Neuronal stem cell (in vitro differentiated cells): ENCODE data around the gene WDR88.

ENCODE experiments used
- DNase-seq: peaks from one replicate; pipeline ENCODE4 v3.0.0-alpha.2; 2013; ENCODE audit warnings: low spot score
- H2AFZ ChIP-seq: one replicate; pipeline ENCODE4 v1.6.1; 2013; ENCODE audit warnings: mild to moderate bottlenecking, low read length, inconsistent platforms
- H2AK5ac ChIP-seq: 2 replicates; pipeline ENCODE4 v1.6.1; 2013; ENCODE audit warnings: low read depth, mild to moderate bottlenecking, inconsistent platforms, low read length, moderate library complexity, mixed read lengths
- H2BK120ac ChIP-seq: 2 replicates; pipeline ENCODE4 v1.6.1; 2013; ENCODE audit warnings: low read depth, mild to moderate bottlenecking, inconsistent platforms, low read length, moderate library complexity, mixed read lengths
- H2BK12ac ChIP-seq: one replicate; pipeline ENCODE4 v1.6.1; 2013; ENCODE audit warnings: low read length, inconsistent platforms
- H2BK15ac ChIP-seq: 2 replicates; pipeline ENCODE4 v1.6.1; 2013; ENCODE audit warnings: mild to moderate bottlenecking, low read length, inconsistent platforms, mixed read lengths
- H2BK5ac ChIP-seq: one replicate; pipeline ENCODE4 v1.6.1; 2013; ENCODE audit warnings: inconsistent platforms, mild to moderate bottlenecking, low read length, moderate library complexity
- H3K14ac ChIP-seq: one replicate; pipeline ENCODE4 v1.6.1; 2013; ENCODE audit warnings: low read length, inconsistent platforms
- H3K18ac ChIP-seq: 2 replicates; pipeline ENCODE4 v1.6.1; 2013; ENCODE audit warnings: low read length, inconsistent platforms
- H3K23ac ChIP-seq: 2 replicates; pipeline ENCODE4 v1.6.1; 2013; ENCODE audit warnings: low read depth, mild to moderate bottlenecking, mixed read lengths, low read length, inconsistent platforms; ENCODE audit not compliant: poor library complexity
- H3K27ac ChIP-seq: replicated peaks from 3 replicates; pipeline ENCODE4 v1.5.1; 2013; ENCODE audit warnings: low read length, inconsistent platforms
- H3K27me3 ChIP-seq, 3 experiments: 2 replicates each; pipeline ENCODE4 v1.6.1; 2013; ENCODE audit warnings: low read length in 3 of 3, mild to moderate bottlenecking in 2 of 3, inconsistent platforms in 1 of 3, low read depth in 1 of 3, mixed read lengths in 1 of 3, moderate library complexity in 1 of 3; ENCODE audit not compliant: control insufficient read depth in 3 of 3, insufficient read depth in 3 of 3
- H3K36me3 ChIP-seq, 2 donors: replicated peaks in 1 of 2; 2 replicates each; pipeline ENCODE4 v1.6.1; 2013; ENCODE audit warnings: low read length in 2 of 2; ENCODE audit not compliant: control insufficient read depth in 2 of 2, insufficient read depth in 2 of 2
- H3K4ac ChIP-seq: 2 replicates; pipeline ENCODE4 v1.6.1; 2013; ENCODE audit warnings: inconsistent platforms, mild to moderate bottlenecking, low read length, moderate library complexity
- H3K4me1 ChIP-seq, 2 donors: 1 replicate in 1 of 2; 2 replicates in 1 of 2; pipeline ENCODE4 v1.6.1; 2013; ENCODE audit warnings: low read length in 2 of 2, low read depth in 1 of 2; ENCODE audit not compliant: control insufficient read depth in 2 of 2, insufficient read depth in 1 of 2
- H3K4me2 ChIP-seq: one replicate; pipeline ENCODE4 v1.6.1; 2013; ENCODE audit warnings: mild to moderate bottlenecking, low read length, inconsistent platforms; ENCODE audit not compliant: insufficient read depth, poor library complexity, severe bottlenecking
- H3K4me3 ChIP-seq, 2 donors: 2 replicates each; pipeline ENCODE4 v1.5.1; 2013; ENCODE audit warnings: low read length in 2 of 2, mild to moderate bottlenecking in 2 of 2, inconsistent platforms in 1 of 2, moderate library complexity in 1 of 2
- H3K79me1 ChIP-seq: one replicate; pipeline ENCODE4 v1.6.1; 2013; ENCODE audit warnings: low read depth, mild to moderate bottlenecking, inconsistent platforms, low read length, moderate library complexity
- H3K9ac ChIP-seq: one replicate; pipeline ENCODE4 v1.6.1; 2013; ENCODE audit warnings: mild to moderate bottlenecking, low read depth, low read length, inconsistent platforms; ENCODE audit not compliant: poor library complexity
- H3K9me3 ChIP-seq, 2 donors: replicated peaks in 1 of 2; 2 replicates each; pipeline versions ENCODE3 to v1.6.1; 2013; ENCODE audit warnings: low read length in 2 of 2, mild to moderate bottlenecking in 2 of 2, inconsistent platforms in 1 of 2, low read depth in 1 of 2, mixed read lengths in 1 of 2, moderate library complexity in 1 of 2; ENCODE audit not compliant: control insufficient read depth in 2 of 2, insufficient read depth in 1 of 2
- H4K8ac ChIP-seq: one replicate; pipeline ENCODE4 v1.6.1; 2013; ENCODE audit warnings: low read depth, mild to moderate bottlenecking, inconsistent platforms, low read length, moderate library complexity
- H4K91ac ChIP-seq: one replicate; pipeline ENCODE4 v1.6.1; 2013; ENCODE audit warnings: low read length, low read depth, mild to moderate bottlenecking, inconsistent platforms; ENCODE audit not compliant: poor library complexity
- WGBS, 2 donors: extraction: QIAGEN DNeasy Blood & Tissue Kit; methylation state at CpG; one replicate each; pipeline ENCODE4 v1.1.7; 2013; ENCODE audit warnings: missing lambda C conversion rate in 2 of 2, mixed read lengths in 1 of 2; ENCODE audit not compliant: insufficient read length in 2 of 2, insufficient replicate concordance in 1 of 2; ENCODE audit errors: extremely low coverage in 2 of 2; 5-methylcytosine and 5-hydroxymethylcytosine counted together

WDR88 gene

DNA sequence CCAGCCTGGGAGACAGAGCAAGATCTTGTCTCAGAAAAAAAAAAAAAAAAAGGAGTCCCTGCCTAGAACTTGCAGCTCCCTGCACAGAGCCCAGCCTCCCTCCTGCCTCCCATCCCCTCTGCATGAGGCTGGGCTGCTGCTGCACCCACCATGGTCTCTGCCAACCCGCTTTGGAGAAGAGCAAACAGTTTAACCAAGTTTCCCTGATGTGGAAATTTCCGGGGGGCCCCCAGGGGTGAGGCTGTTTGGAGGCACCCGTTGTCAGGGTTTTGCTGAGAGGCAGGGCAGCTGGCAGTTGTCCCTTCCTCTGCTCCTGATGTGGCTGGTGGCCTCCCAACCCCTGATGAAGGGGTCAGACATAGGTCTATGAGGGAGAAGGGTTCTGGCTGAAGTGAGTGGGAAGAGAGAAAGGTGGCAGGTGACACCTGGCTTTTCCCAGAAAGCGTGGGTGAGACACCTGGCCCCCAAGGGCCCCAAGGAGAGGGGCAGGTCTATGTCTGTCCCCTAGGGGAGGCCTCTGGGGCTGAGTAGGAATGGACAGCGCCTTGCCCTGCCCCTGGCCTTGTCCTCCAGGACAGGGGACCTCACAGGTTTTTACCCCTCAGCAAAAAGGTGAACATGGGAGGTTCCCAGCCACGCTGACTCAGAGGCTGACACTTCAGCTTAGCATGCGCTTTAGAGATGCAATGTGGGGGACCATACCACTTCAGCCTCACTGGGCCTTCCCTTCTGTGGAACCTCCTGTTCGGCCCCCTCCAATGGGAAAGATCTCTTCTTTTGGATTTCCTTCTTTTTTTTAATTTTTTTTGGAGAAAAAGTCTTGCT lies 67.7 kb downstream of the WDR88 start:
- Histone ChIP-seq H2BK12ac (no peak overlapping the region), H3K18ac (no peak overlapping the region), H3K4ac (no peak overlapping the region), H3K9ac (no peak overlapping the region), H4K91ac (no peak overlapping the region), H2AK5ac (no peak overlapping the region), H3K4me1 (peaks cover 3 to 4% of the 10 kb centered on the region in 2 donors), H2BK5ac (no peak overlapping the region), H3K79me1 (peaks cover 13% of the 10 kb centered on the region), H3K4me3 (no peak overlapping the region), H4K8ac (no peak overlapping the region), H3K27me3 (no peaks in the 10 kb centered on the region), H2BK15ac (no peak overlapping the region), H2AFZ (no peak overlapping the region), H3K9me3 (peaks cover 0 to 4% of the 10 kb centered on the region in 2 donors), H3K4me2 (no peak overlapping the region), H3K23ac (no peak overlapping the region), H3K27ac (no peak overlapping the region), H3K36me3 (peaks cover 31 to 79% of the 10 kb centered on the region in 2 donors), H2BK120ac (no peak overlapping the region), H3K14ac (no peak overlapping the region)
- WGBS, 2 donors = no CpG with 5 or more reads among the region's 8 CpGs
- no peak for DNase-seq

- no peak overlapping the region for H2AFZ ChIP-seq
- H3K18ac ChIP-seq = no peak overlapping the region
- DNase-seq = no peak
- no peak overlapping the region for H2BK15ac ChIP-seq
- no peak overlapping the region for H2BK120ac ChIP-seq
- peaks cover 42 to 92% of the 10 kb centered on the region in 2 donors for H3K36me3 ChIP-seq
- peaks cover 0 to 4% of the 10 kb centered on the region in 2 donors for H3K9me3 ChIP-seq
- H3K14ac ChIP-seq = no peak overlapping the region
- no peak overlapping the region for H3K23ac ChIP-seq
- H3K4me2 ChIP-seq = no peak overlapping the region
- no CpG with 5 or more reads among the region's 6 CpGs for WGBS, 2 donors
- H2AK5ac ChIP-seq = no peak overlapping the region
- H3K4me1 ChIP-seq = no peaks in the 10 kb centered on the region
- H4K91ac ChIP-seq = no peak overlapping the region
- no peak overlapping the region for H2BK12ac ChIP-seq
- no peak overlapping the region for H2BK5ac ChIP-seq
- H4K8ac ChIP-seq = no peak overlapping the region
- peaks cover 14% of the 10 kb centered on the region for H3K79me1 ChIP-seq
- H3K27ac ChIP-seq = no peak overlapping the region
- H3K27me3 ChIP-seq = no peaks in the 10 kb centered on the region
- H3K4ac ChIP-seq = no peak overlapping the region
- H3K4me3 ChIP-seq = peak overlapping the region in 1 of 2 donors; percentile 55
- no peak overlapping the region for H3K9ac ChIP-seq
Measured at GRCh38 chr19:33201473-33201872, 69.6 kb downstream of the WDR88 start.

DNA sequence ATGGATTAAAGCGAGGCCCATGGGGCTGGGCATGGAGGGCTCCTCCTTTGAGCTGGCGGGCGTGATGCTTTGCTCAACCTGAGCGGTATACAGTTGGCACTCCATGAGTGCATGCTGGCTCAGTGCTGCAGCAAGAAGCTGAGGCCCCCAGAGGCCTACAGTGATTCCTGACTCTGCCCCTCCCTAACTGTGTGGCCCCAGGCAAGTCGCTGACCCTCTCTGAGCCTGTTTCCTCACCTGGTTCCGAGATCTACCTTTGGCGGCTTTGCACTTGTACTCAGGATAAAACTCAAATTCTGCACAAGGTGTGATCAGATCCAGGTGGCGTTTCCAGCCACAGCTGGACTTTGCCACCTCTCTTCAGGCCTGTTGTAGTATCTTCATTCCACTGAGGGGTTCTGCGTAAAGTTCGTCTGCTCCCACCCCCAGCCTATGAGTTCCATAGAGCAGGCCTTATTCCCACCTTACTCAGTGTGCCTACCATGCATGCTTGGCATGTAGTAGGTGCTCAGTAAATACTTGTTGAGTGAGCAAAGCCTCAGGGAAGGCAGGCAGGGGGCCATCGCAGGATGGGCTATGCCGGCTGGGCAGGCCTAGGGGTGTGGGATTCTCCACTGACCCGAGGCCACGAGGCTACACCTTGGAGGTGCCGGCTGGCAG lies 70.1 kb downstream of the WDR88 start:
- Histone ChIP-seq H2BK5ac (no peak overlapping the region), H2AFZ (no peak overlapping the region), H3K4me3 (peak overlapping the region in 1 of 2 donors; percentile 55), H3K18ac (no peak overlapping the region), H3K9me3 (peaks cover 0 to 4% of the 10 kb centered on the region in 2 donors), H3K14ac (no peak overlapping the region), H3K79me1 (peaks cover 14% of the 10 kb centered on the region), H3K27me3 (no peaks in the 10 kb centered on the region), H3K4ac (no peak overlapping the region), H3K27ac (no peak overlapping the region), H3K23ac (no peak overlapping the region), H2BK120ac (no peak overlapping the region), H4K91ac (no peak overlapping the region), H3K9ac (no peak overlapping the region), H2BK12ac (no peak overlapping the region), H2AK5ac (no peak overlapping the region), H3K36me3 (peaks cover 42 to 89% of the 10 kb centered on the region in 2 donors), H3K4me1 (no peaks in the 10 kb centered on the region), H4K8ac (no peak overlapping the region), H3K4me2 (no peak overlapping the region), H2BK15ac (no peak overlapping the region)
- WGBS, 2 donors = no CpG with 5 or more reads among the region's 15 CpGs
- no peak for DNase-seq
